Fibroblast of peridontal ligament (primary cell): ENCODE measurements around the gene STXBP4.
"Not testable (repeated sequence)": the region's sequence is repeated elsewhere in the genome, so short reads cannot be mapped to it uniquely, and the experiment has no call there.

Source experiments
- DNase-seq: peaks from one replicate; pipeline ENCODE4 v3.0.0-alpha.2; 2010; ENCODE audit errors: extremely low read depth

STXBP4 gene

GRCh38 chr17:55054429-55054828, 85.9 kb downstream of the STXBP4 start:
- DNase-seq, result no peak

DNA sequence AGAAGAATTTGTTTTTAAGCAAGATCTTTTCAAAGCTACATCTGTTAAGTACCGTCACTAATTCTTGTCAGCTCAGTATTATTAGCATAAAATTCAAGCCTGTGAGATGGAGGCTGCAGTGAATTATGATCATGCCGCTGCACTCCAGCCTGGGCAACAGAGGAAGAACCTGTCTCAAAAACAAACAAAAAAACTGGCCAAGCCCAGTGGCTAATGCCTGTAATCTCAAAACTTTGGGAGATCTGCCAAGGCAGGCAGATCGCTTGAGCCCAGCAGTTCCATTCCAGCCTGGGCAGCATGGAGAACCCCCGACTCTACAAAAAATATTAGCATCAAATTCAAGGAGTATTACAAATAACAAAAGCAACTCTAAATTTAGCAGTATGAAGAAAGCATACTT, 88.0 kb downstream of the STXBP4 start:
- DNase-seq, result no peak

- DNase-seq, result no peak
Measured at GRCh38 chr17:55057184-55057583, 88.6 kb downstream of the STXBP4 start.

GRCh38 chr17:55059724-55060123, 91.2 kb downstream of the STXBP4 start:
- no peak for DNase-seq

GRCh38 chr17:55062921-55063320, 94.4 kb downstream of the STXBP4 start:
- no peak for DNase-seq

DNA sequence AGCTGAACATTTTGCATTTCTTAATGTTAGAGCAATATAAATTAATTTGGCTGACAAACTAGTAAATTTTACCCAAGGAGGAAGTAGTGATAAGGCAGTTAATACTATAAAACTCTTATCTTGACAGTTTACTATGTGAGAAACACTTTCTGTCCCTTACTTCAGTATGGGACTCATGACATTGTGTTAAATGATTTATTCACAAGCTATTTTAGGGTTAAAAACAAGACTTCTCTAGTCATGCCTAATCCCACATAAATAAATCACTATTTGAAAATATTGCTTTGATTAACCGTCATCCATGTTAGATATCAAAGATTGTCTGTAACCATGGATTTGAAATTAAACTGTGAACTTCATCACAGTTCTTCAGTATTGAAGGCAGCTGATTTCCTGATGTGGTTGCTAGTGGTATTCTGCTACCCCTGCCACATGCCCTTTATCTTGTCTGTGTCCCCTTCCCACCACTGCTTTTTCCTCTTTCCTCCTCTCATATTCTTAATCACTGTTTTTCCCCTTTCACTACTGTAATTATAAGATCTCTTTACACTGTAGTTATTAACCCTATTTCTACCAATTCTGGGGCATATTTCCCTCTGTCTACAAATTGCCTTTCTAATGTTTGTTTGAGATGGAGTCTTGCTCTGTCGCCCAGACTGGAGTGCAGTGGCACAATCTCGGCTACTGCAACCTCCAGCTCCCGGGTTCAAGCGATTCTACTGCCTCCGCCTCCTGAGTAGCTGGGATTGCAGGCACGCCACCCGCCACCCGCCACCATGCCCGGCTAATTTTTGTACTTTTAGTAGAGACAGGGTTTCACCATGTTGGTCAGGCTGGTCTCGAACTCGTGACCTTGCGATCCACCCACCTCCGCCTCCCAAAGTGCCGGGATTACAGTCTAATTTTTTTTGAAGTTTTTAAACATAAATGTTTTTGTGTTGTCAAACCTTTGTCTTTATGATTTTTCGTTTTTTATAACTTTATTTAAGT, 95.6 kb downstream of the STXBP4 start:
- DNase-seq, result no peak

DNA sequence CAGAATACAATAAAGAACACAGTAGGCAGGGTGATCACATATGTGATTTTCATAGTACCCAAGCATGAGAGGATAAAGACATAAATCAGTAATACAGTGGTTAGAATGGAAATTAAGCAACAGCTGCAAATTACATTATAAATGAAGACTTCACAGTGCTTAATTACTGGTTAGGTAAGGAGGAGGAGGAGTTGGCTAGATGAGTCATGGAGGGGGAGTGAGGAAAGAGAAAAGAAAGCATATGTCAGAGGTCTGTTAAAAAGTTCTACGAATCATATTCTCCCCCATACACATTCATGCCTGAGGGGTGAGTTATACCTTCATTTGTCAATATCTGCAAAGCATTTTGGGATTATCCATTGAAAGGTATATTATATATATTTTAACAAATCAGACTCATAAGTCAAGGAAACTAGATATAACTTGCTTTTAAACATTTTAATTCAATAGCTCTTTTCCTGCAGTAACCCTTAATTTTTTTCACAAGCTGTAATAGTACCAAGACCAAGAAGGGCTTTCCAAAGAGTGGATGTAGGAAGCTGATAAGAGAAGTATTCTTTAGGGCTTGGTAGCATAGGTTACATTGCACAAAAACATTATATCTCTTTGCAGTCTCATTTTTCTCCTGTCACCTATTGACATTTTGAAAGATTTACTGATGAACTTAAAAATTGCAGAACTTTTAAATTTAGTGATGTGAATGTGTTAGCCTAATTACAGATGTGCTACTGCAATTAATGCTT, 99.3 kb downstream of the STXBP4 start:
- peak; percentile 18 for DNase-seq

GRCh38 chr17:55068862-55069811, 100.6 kb downstream of the STXBP4 start:
- no peak for DNase-seq

- no peak for DNase-seq
Measured at GRCh38 chr17:55069983-55070529, 101.5 kb downstream of the STXBP4 start.

GRCh38 chr17:55072898-55073297, 104.3 kb downstream of the STXBP4 start:
- peak; percentile 47 for DNase-seq

GRCh38 chr17:55073467-55073866, 104.9 kb downstream of the STXBP4 start:
- DNase-seq, result not testable (repeated sequence)

GRCh38 chr17:55081559-55081958, 113.0 kb downstream of the STXBP4 start:
- no peak for DNase-seq

GRCh38 chr17:55086635-55087058, 118.1 kb downstream of the STXBP4 start:
- peak; percentile 91 for DNase-seq

GRCh38 chr17:55089256-55089655, 120.7 kb downstream of the STXBP4 start:
- no peak for DNase-seq

GRCh38 chr17:55090079-55090492, 121.5 kb downstream of the STXBP4 start:
- no peak for DNase-seq

GRCh38 chr17:55093353-55093752, 124.8 kb downstream of the STXBP4 start:
- DNase-seq, result no peak

- DNase-seq, result no peak
Measured at GRCh38 chr17:55098765-55099164, 130.2 kb downstream of the STXBP4 start.

DNA sequence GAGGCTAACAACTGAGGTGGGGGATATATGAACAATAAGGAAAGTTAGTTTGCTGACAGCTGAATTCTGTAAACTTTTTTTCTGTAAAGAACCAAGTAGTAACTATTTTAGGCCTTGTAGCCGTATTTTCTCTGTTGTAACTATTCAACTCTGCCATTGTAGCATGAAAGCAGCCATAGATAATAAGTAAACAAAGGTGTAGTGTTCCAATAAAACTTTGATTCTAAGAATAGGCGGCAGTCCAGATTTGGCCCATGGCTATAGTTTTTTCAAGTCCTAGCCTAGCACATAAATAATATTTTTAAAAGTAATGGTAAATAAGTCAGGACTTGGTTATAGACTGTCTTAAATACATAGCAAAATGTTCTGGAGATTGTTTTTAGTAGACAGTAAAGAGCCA, 142.0 kb downstream of the STXBP4 start:
- DNase-seq, result no peak

DNA sequence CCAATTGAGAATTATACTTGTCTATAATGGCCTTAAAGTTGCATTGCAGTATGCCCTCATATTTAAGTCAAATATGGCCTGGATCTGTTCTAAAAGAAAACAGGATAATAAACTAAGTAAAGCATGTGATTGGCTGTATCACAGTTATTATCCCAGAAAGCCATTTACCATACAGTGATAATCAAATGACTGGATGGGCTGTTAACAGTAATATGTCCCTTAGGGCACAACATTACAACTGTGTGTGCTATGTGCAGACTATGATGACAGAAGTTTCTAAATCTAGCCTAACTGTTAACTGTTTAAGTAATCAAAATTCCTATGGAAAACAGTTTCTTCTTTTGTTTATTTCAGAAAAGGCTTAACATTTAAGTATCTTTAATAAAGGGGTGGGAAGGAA, 145.7 kb downstream of the STXBP4 start:
- no peak for DNase-seq

- DNase-seq, result no peak
Measured at GRCh38 chr17:55116440-55116914, 147.9 kb downstream of the STXBP4 start.

DNA sequence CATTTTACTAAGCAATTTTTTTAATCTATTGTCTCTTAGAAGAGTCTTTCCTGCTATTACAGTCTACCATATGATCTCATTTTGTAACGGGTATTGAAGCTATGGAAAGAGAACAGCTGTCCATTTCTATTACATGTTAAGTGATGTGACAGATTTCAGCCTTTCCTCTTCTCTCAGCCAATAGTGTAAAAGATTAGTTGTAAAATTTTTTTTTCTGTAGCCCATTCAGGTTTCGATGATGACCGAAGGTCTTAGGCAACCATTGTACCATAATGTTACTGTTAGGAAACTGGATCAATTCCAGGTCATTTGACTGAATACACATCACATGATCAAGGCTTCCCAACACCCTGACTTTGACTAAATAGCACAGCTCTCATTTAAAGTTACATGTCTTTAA, 148.6 kb downstream of the STXBP4 start:
- no peak for DNase-seq
